Measurements from ENCODE around the gene DLGAP4. TPM values are rescaled to one million over a fixed set of nuclear protein-coding genes. Genes with fewer than 3 reads are reported as not detected.
"Not testable (repeated sequence)": the region's sequence is repeated elsewhere in the genome, so short reads cannot be mapped to it uniquely, and the experiment has no call there.

DLGAP4 gene
- total RNA-seq, 2 experiments from 2014 or later, result 11.5 to 13.1 TPM

GRCh38 chr20:36373089-36373488, 67.0 kb downstream of the DLGAP4 start:
- POLR2A ChIA-PET, result no interaction called here
- intact Hi-C loops (cut with micrococcal nuclease), result no loop called here
- H3K27me3 Mint-ChIP-seq, result peaks cover 10% of the 10 kb centered on the region
- CTCF ChIA-PET, result no interaction called here
- no peak overlapping the region for H3K27ac Mint-ChIP-seq
- H3K9me3 Mint-ChIP-seq, result no peaks in the 10 kb centered on the region
- DNase-seq (no peak), ATAC-seq (no peak)
- no peak for TF ChIP-seq CTCF (IDR thresholded peaks at IDR 0.05)
- H3K4me3 Mint-ChIP-seq, result no peak overlapping the region
- H3K36me3 Mint-ChIP-seq (ENCODE audit: low read depth), result no peaks in the 10 kb centered on the region
- no peaks in the 10 kb centered on the region for H3K4me1 Mint-ChIP-seq (ENCODE audit: low read depth)

- Mint-ChIP-seq H3K36me3 (ENCODE audit: low read depth) (no peaks in the 10 kb centered on the region), H3K27ac (no peak overlapping the region), H3K4me3 (no peak overlapping the region), H3K9me3 (no peaks in the 10 kb centered on the region), H3K4me1 (ENCODE audit: low read depth) (no peaks in the 10 kb centered on the region), H3K27me3 (peaks cover 20% of the 10 kb centered on the region)
- ATAC-seq (no peak), DNase-seq (no peak)
- CTCF ChIA-PET, result interaction anchor here (2.0 kb wide), 1 partner anchor 65 kb away, joined by 4 read pairs; no protein-coding TSS in a partner anchor
- TF ChIP-seq CTCF (IDR thresholded peaks at IDR 0.05), result no peak
- POLR2A ChIA-PET, result no interaction called here
- intact Hi-C loops (cut with micrococcal nuclease), result no loop called here
Measured at GRCh38 chr20:36374995-36375394, 68.9 kb downstream of the DLGAP4 start.

GRCh38 chr20:36377348-36378326, 71.5 kb downstream of the DLGAP4 start:
- TF ChIP-seq CTCF (IDR thresholded peaks at IDR 0.05), result no peak
- no peak for DNase-seq
- H3K27me3 Mint-ChIP-seq, result peaks cover 17% of the 10 kb centered on the region
- no peaks in the 10 kb centered on the region for H3K4me1 Mint-ChIP-seq (ENCODE audit: low read depth)
- no peak for ATAC-seq
- no peak overlapping the region for H3K4me3 Mint-ChIP-seq
- no peaks in the 10 kb centered on the region for H3K36me3 Mint-ChIP-seq (ENCODE audit: low read depth)
- no peak overlapping the region for H3K27ac Mint-ChIP-seq
- ChIA-PET CTCF (interaction anchor here (0.9 to 1.8 kb wide), 5 partner anchors 22 to 385 kb away, joined by 3 to 6 read pairs (median 5); no protein-coding TSS in a partner anchor), POLR2A (interaction anchor here (0.6 kb wide), 1 partner anchor 30 kb away, joined by 3 read pairs; no protein-coding TSS in a partner anchor)
- intact Hi-C loops (cut with micrococcal nuclease), result no loop called here
- no peaks in the 10 kb centered on the region for H3K9me3 Mint-ChIP-seq

- Mint-ChIP-seq H3K4me1 (ENCODE audit: low read depth) (no peaks in the 10 kb centered on the region), H3K27ac (no peak overlapping the region), H3K27me3 (peaks cover 17% of the 10 kb centered on the region), H3K4me3 (no peak overlapping the region), H3K9me3 (no peaks in the 10 kb centered on the region), H3K36me3 (ENCODE audit: low read depth) (no peaks in the 10 kb centered on the region)
- TF ChIP-seq CTCF (IDR thresholded peaks at IDR 0.05), result no peak
- intact Hi-C loops (cut with micrococcal nuclease), result no loop called here
- CTCF ChIA-PET, result interaction anchor here (0.6 to 1.8 kb wide), 2 partner anchors 21 to 67 kb away, joined by 3 to 6 read pairs; no protein-coding TSS in a partner anchor
- ATAC-seq (no peak), DNase-seq (no peak)
- POLR2A ChIA-PET, result no interaction called here
Measured at GRCh38 chr20:36378686-36379085, 72.5 kb downstream of the DLGAP4 start.

GRCh38 chr20:36379914-36380313, 73.8 kb downstream of the DLGAP4 start:
- CTCF ChIA-PET; H3K36me3 Mint-ChIP-seq (ENCODE audit: low read depth); H3K27ac Mint-ChIP-seq; H3K4me1 Mint-ChIP-seq (ENCODE audit: low read depth); intact Hi-C loops (cut with micrococcal nuclease); H3K4me3 Mint-ChIP-seq; DNase-seq; H3K9me3 Mint-ChIP-seq; ATAC-seq: not testable (repeated sequence)
- POLR2A ChIA-PET, result interaction anchor here (0.7 kb wide), 1 partner anchor 122 kb away, joined by 3 read pairs; no protein-coding TSS in a partner anchor
- H3K27me3 Mint-ChIP-seq, result peaks cover 15% of the 10 kb centered on the region
